ENCODE measurements around the gene PFAS.
A peak's percentile ranks its signal among the peaks of the same experiment; 100 is the strongest.

Gene PFAS

DNA sequence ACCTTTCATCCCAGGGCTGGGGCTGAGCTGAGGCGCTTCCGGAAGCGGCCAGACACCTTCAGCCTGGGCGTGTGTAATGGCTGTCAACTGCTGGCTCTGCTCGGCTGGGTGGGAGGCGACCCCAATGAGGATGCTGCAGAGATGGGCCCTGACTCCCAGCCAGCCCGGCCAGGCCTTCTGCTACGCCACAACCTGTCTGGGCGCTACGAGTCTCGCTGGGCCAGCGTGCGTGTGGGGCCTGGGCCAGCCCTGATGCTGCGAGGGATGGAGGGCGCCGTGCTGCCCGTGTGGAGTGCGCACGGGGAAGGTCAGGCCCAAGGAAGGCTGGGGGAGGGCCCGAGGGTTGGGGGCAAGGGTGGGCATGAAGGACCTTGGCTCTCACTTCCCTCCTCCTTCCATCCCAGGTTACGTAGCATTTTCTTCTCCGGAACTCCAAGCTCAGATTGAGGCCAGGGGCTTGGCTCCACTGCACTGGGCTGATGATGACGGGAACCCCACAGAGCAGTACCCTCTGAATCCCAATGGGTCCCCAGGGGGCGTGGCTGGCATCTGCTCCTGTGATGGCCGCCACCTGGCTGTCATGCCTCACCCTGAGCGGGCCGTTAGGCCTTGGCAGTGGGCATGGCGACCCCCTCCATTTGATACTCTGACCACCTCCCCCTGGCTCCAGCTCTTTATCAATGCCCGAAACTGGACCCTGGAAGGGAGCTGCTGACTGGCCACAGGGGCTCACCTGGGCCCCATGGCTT lies 19.6 kb downstream of the PFAS start:
- DNase-seq (ENCODE audit: low read depth in 2 of 2): no peak

DNA sequence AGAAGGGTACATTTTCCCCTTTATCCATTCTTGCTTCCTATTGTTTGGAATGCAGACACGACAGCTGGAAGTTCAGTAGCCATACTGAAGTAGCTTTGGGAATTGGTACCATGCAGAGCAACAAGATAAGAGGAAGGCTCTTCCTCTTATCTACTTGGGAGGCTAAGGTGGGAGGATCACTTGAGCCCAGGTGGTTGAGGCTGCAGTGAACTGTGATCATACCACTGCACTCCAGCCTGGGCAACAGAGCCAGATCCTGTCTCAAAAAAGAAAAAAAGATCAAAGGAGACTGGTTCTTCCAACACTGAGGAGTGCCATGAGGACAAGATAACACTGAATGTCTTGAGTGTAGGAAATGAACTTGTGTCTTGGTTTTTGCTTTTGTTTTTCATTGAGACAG lies 23.3 kb downstream of the PFAS start:
- no peak for DNase-seq (ENCODE audit: low read depth in 2 of 2)

DNA sequence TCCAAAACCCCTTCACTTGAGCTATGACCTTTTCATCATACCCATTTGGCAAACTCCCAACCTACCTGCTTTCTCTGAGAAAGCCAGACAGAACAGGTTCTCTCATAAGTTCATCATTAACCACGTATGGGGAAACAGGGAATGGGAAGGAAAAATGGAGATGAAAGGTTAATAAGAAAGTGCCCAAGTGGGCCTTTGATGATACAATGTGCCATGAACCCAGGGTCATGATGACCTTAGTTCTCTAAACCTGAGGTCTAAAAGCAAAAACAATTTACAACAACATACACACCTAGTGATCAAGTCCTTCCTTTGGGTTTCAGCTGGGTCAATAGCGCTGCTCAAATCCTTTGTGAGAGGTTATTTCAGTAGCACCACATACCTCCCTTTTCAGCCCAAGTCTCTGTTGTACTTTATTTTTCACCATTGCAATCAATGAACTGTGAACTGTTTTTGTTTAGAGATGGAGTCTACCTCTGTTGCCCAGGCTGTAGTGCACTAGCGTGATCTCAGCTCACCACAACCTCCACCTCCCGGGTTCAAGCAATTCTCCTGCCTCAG lies 24.9 kb downstream of the PFAS start:
- no peak for DNase-seq (ENCODE audit: low read depth in 2 of 2)

DNA sequence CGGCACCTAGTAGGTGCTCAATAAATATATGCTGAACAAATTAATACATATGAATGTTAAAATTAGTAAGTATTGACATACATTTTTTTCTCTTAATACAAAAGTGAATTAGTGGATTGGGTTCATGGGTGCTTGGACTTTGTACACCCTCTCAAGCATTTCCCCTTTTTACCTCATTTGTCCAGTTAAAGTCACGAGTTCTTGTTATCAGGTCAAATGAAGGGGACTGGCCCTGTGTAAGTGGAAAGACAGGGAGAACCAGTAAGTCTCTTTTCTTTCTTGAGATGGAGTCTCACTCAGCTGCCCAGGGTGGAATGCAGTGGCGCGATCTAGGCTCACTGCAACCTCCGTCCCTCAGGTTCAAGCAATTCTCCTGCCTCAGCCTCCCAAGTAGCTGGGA lies 25.7 kb downstream of the PFAS start:
- no peak for DNase-seq (ENCODE audit: low read depth in 2 of 2)

DNA sequence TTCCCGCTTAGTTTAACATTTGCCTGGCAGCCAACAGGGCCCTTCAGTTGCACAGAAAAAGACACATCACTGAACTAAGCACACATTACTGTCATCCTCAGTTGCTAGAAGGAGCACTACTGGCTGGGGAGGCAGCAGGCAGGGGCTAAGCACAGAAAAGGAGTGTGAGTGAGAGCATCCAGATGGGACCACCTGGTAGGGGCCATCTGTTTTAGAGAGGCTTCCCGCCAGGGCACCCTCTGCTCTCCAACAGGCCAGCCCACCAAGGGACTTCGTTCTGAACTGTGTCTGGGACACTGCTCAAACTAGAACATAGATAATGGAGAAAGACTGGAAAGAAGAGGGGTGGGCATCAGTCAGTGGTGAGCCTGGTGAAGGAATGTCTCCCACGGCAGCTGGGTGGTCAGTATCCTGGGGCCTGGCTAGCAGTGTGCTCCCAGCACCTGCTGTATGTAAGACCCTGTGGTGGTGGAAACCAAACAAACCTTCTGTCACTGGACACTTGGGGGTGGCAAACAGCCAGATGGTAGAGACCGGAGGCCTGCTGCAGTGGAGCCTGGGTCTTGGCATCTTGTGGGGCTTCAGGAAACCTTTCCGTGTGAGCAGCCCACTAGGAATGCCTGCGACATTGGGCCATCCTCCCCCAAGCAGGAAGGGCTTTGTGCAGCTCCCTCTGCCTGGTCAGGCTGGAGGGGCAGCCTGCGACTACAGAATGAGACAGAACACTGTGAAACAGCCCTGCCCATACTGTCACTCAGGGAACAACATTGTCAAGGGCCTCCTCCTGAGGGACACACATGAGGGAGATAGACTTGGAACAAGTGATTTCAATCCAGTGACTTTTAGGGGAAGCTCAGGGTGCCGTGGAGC lies 26.6 kb downstream of the PFAS start:
- DNase-seq (ENCODE audit: low read depth in 2 of 2): no peak

DNA sequence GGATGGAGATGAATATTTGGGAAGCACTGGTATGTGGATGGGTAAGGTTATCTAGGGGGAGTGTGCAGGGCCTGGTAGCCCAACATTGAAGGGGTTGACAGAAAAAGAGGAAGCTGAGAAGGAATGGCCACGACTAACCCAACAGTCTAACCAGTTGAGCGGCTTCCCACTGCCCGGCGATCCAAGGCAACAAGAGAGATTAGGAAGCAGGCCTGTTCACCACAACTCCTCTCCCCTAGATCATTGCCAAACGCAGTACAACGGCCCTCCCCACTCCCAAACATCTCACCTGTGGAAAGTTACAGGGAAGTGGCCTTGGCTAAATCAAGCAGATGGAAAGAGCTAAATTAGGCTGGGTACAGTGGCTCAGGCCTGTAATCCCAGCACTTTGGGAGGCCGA lies 28.2 kb downstream of the PFAS start:
- DNase-seq (ENCODE audit: low read depth in 2 of 2): no peak

DNA sequence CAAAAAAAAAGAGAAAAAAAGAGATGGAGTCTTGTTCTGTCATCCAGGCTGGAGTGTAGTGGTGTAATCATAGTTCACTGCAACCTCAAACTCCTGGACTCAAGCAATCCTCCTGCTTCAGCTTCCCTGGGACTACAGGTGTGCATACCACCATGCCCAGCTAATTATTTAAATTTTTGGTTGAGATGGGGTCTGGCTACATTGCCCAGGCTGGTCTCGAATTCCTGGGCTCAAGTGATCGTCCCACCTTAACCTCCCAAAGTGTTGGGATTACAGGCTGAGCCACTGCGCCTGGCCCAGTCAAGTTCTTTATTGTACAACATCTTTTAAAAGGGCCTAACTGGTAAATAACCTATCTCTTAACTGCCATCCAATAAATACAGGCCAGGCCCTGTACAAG lies 33.3 kb downstream of the PFAS start:
- no peak for DNase-seq (ENCODE audit: low read depth in 2 of 2)

DNA sequence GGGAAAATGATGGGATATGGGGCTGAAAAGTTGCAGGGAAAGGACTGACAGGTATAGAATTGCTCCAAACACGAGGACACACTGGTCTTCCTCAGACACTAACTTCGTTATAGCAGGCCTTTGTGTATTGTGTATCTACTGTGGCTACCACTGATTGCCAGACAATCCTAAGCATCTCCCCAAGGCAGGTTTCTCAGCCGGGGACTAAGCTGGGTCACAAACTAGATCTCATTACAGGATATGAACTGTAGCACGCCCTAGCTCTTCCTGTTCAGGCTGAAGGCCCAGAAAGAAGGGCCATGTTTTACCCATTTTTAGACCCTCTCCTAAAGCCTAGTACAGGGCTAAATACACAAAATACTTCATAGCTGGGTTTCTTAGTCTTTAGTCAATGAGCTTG lies 34.3 kb downstream of the PFAS start:
- DNase-seq (ENCODE audit: low read depth in 2 of 2): no peak

DNA sequence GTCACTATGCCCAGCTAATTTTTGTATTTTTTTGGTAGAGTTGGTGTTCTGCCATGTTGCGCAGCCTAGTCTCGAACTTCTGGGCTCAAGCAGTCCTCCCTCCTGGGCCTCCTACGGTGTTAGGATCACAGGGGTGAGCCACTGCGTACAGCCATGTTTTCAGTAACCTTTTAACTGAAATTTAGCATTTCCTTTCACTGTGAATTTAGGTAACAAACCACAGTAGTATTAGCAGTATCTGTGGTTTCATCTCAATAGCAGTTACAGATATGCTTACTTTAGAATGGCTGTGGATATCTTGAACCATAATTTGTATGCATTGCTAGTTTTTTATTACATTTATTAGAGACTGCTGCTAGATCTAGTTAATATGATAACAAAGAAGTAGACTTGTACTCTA lies 35.0 kb downstream of the PFAS start:
- no peak for DNase-seq (ENCODE audit: low read depth in 2 of 2)

DNA sequence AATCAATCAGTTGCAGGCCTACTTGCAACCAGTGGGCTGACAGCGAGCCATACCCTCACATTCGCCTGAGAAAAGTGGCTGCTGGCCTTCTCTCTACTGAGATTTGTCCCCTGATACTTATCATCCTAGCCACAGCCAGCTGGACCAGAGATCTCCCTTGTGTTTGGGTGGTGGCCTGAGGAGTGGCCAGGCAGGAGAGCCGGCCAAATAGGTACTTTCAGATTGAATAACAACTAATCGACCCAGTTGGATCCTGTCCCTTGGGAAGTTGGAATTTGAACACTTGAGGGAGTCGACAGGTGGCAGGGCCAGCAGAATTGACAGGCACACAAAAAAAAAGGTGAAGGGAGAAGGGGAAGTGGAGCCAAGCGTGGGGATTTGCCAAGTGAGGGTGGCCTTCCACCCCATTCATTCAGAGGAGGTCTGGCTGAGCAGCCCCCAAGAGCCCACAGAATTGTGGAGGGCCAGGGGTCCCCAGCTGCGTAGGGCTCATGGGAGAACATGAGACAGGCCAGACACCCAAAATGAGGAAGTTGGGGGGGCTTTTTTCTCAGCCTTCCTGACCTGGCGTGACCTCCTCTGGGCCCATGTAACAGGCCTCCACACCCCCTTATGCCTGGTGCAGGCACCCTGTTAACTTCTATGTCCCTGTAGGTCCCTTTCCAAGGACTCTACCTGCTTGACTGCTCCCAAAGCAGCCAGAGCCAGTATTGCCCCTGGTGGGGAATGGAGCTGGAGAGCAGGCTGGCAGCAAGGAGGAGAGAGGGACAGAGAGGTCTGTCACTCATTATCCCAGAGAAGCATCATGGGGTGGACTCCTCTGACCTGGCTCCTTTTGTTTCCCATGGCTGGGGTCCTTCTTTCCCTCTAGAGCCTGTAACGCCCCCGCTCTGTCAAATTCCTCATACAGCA lies 36.4 kb downstream of the PFAS start:
- DNase-seq (ENCODE audit: low read depth in 2 of 2): no peak

DNA sequence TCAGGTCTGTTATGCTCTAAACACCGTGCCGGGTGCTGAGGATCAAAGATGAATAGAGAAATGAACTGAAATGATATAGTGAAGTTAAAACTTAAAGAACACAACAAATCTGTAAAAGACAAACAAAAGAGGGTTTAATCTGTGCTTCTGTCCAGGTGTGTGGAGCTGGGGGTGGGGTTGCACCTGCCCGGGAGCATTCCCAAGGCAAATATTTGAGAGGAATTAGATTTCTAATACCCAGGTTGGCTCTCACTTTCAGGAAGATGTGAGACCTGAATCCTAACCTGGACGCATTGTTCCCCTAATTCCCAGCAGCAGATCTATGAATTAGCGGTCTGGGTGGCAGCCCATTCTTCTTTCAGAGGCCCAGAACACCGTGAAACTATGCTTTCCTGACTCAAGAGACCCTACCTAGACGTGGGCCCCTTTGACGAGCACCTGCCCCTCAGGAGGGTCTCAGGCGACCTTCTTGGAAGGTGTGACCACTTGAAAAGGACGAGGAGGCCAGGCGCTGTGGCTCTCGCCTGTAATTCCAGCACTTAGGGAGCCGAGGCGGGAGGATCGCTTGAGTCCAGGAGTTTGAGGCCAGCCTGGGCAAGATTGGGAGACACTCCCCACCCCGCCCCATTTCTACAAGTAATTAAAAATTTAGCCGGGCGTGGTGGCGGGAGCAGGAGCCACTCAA lies 38.7 kb downstream of the PFAS start:
- DNase-seq (ENCODE audit: low read depth in 2 of 2): no peak

DNA sequence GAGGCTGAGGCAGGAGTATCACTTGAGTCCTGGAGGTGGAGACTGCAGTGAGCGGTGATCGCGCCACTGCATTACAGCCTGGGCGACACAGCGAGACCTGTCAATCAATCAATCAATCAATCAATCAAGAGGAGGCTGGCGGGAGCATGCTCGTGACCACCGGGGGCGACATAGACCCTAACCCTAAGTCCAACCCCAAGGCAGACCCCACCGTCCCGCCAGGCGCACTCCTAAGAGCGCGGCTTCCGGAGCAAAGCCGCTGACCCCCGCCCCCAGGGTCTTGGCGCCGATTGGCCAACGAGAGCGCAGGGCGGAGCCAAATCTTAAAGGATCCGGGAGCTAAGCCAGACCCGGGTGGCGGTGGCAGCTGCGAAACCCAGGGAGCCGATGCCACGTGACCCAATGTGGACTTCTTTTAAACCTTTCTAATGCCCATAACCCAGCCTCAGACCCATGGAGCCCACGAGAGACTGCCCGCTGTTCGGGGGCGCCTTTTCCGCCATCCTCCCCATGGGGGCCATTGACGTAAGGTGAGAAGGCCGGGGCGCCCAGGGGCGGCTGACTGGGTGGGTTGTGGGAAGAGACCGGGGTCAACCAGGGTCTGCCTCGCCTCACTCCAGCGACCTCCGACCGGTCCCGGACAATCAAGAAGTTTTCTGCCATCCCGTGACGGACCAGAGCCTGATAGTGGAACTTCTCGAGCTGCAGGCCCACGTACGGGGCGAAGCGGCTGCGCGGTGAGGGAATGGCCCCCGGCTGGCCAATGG lies 39.4 kb downstream of the PFAS start, which contains the start of gene RANGRF:
RANGRF (plus strand) TSS at position 335 of the 767 bp plus-strand sequence; CDS start at position 454, 119 bp downstream.
- peak; percentile 53 to 66 for DNase-seq (ENCODE audit: low read depth in 2 of 2)

DNA sequence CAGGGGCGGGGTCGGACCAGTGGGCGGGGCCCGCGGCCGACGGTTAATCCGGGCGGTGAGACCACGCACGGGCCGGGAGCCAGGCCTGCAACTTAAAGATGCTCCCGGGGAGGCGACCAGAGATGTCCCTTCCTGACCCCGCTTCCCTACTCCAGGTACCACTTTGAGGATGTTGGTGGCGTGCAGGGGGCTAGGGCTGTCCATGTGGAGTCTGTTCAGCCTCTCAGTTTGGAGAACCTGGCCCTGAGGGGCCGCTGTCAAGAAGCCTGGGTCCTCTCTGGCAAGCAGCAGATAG lies 40.0 kb downstream of the PFAS start:
- DNase-seq (ENCODE audit: low read depth in 2 of 2): no peak

DNA sequence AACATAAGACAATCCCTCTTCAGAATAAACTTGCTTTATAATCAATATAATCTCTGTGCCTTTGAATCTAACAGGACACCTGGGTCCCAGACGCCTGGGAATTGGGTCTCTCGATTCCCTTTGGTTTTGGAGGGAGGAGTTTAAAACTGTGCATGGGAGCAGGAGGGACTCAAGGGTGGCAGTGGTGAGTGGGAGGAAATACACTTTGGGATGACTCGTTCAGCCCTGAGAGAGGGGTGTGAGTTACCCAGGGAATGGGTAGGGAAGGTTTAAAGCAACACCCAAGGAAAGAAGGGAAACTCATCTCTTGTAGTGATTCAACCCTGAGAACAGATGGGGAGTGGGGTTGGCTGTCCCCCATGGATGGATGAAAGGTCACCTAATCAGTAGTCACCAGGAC lies 41.0 kb downstream of the PFAS start:
- no peak for DNase-seq (ENCODE audit: low read depth in 2 of 2)

DNA sequence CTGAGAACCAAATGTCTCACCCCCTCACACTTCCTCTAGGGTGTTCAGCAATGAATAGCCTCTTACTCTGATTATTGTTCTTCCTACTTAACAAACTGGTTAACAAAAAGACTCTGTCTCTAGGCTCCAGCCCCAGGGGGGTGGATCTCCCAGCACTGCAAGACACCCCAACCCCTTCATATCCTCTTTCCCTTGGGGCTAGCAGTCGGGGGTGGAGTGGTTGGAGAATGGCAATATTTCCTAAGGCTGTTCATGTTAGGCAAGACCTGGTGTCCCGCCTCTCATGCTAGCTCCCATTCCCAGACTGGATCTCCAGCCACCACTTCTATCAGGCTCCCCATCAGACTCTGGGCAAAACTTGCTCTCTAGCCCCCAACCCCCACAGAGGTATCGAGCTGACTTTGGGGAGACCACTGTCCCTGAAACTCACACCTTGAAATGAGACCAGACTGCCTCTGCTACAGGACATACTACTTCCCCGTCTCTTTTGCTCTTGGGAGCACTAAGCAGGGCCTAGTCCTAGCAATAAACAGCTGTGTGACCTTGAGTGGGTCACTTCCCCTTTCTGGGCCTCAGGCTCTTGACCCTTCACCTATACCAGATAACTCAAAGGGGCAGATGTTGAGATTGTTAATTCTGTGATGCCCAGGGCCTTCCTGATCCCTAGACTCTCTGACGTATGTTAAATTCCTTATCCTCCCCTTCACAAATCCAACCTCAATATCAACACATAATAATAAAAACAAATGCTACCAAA lies 43.7 kb downstream of the PFAS start:
- no peak for DNase-seq (ENCODE audit: low read depth in 2 of 2)

DNA sequence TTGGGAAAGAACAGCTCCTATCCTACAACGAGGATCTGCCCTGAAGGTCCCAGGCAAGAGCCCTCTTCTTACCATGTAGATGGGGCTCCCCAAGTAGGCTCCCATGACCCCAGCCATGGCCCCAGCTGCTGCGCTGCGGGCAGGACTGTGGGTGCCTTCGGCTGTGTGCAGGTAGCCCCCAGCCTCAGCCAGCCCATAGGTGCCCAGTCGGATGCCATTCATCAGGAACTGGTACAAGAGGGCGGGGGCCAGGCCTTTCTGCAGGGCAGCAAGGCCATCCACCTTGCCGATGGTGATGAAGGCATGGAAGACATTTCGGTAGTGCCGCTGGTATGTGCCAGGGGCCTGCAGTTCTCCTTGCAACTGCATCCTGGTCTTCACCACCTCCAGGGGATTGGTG lies 45.3 kb downstream of the PFAS start:
- DNase-seq (ENCODE audit: low read depth in 2 of 2): no peak

DNA sequence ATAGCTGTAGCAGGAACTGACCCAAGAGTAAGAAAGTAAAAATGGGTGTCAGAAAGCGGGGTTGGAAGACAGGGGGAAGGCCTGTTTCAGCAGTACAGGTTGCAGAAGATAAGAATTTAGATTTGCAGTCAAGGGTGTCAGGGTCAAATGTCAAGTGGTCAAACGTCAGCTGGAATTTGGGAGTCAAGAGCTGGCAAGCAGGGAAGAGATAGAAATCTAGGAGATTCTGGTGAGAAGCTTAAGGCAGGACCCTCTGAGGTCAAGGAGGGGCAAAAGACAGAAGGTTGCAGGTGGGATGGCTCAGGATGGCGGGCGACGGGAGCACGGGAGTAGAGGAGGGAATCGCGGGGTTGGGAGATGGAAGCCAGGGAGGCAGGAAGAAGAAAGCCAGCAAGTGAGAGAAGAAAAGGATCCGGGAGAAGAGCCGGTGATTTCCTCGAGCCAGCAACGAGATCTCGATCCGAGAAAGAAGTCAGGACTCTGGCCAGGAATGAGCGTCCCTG lies 45.8 kb downstream of the PFAS start:
- DNase-seq (ENCODE audit: low read depth in 2 of 2): no peak

DNA sequence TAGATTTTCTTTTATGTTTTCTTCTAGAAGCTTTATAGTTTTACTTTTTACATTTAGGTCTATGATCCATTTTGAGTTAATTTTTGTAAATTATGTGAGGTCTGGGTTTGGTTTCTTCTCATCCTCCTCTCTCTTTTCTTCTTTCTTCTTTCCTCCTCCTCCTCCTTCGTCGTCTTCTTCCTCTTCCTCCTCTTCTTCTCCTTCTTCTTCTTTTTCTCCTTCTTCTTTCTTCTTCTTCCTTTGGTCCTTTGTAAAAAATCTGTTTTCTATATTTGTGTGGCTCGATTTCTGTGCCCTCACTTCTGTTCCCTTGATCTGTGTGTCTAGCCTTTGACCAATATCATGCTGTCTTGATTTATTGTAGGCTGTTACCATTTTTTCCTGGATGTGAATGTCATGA lies 51.1 kb downstream of the PFAS start:
- no peak for DNase-seq (ENCODE audit: low read depth in 2 of 2)

DNA sequence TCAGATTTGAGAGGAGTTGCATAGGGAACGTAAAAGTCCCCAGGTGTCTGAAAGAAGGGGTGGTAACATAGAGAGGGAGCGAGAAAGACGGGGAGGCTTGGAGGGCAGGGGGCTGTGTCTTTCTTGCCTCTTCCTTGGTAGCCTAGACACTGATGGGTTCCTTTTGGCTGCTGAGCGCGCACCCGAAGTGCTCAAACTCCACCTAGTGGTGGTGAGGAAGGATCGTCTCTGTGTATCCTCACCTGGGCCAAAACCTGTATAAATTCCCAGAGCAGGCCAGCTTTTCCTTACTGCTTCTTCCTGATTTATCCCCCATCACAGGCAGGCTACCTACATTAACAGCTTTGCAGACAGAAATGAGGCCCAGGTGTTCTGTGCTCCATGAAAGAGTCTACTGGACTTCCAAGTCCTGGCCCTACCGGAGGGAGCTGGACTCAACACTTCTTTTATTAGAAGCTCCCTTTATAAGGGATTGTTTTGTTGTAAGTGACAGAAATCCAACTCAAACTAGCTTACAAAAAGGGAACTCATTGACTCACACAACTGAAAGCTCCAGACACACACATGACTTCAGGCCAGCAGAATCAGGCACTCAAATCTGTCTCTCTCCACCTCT lies 51.6 kb downstream of the PFAS start:
- DNase-seq (ENCODE audit: low read depth in 2 of 2): peak; percentile 4 to 25
